SK-N-MC (cell line): ENCODE measurements around the gene SMTNL2.
"Not testable (repeated sequence)": the region's sequence is repeated elsewhere in the genome, so short reads cannot be mapped to it uniquely, and the experiment has no call there.

Experiments
- DNase-seq: peaks from one replicate; pipeline ENCODE4 v3.0.0-alpha.2; 2011; ENCODE audit warnings: low read depth, low spot score
- H3K27ac ChIP-seq: fragments of 200-600 bp; sonication (generic); 2 replicates; pipeline ENCODE4 v1.5.1; 2016; ENCODE audit warnings: mixed run types
- H3K36me3 ChIP-seq: fragments of 200-600 bp; sonication (generic); 2 replicates; pipeline ENCODE4 v1.6.1; 2017; ENCODE audit warnings: antibody characterized with exemption, low read length, mixed read lengths; ENCODE audit not compliant: insufficient read depth
- H3K4me3 ChIP-seq: fragments of 200-600 bp; sonication (generic); 2 replicates; pipeline ENCODE4 v1.5.1; 2016
- H3K9ac ChIP-seq: fragments of 200-600 bp; sonication (generic); 2 replicates; pipeline ENCODE4 v1.8.0; 2017; ENCODE audit warnings: mixed run types, mixed read lengths; ENCODE audit not compliant: insufficient read length
- H3K9me3 ChIP-seq: fragments of 200-600 bp; sonication (generic); 2 replicates; pipeline ENCODE4 v1.6.1; 2017; ENCODE audit warnings: low read depth, mild to moderate bottlenecking, antibody characterized with exemption, low read length, moderate library complexity, mixed read lengths
- EZH2 ChIP-seq: fragments of 200-600 bp; sonication (generic); IDR thresholded peaks from one replicate; pipeline ENCODE4 v1.6.1; 2017; ENCODE audit warnings: antibody characterized with exemption
- FOXP2 ChIP-seq: optimal IDR thresholded peaks from 2 replicates; pipeline ENCODE3; 2011; ENCODE audit warnings: mild to moderate bottlenecking, moderate library complexity; ENCODE audit not compliant: insufficient read depth; ENCODE audit errors: extremely low read length, control extremely low read depth
- POLR2AphosphoS5 ChIP-seq: IDR thresholded peaks from 2 replicates; pipeline ENCODE4 v1.6.1; 2012; ENCODE audit warnings: mild to moderate bottlenecking, low read depth, low read length, borderline replicate concordance

The SMTNL2 gene

DNA sequence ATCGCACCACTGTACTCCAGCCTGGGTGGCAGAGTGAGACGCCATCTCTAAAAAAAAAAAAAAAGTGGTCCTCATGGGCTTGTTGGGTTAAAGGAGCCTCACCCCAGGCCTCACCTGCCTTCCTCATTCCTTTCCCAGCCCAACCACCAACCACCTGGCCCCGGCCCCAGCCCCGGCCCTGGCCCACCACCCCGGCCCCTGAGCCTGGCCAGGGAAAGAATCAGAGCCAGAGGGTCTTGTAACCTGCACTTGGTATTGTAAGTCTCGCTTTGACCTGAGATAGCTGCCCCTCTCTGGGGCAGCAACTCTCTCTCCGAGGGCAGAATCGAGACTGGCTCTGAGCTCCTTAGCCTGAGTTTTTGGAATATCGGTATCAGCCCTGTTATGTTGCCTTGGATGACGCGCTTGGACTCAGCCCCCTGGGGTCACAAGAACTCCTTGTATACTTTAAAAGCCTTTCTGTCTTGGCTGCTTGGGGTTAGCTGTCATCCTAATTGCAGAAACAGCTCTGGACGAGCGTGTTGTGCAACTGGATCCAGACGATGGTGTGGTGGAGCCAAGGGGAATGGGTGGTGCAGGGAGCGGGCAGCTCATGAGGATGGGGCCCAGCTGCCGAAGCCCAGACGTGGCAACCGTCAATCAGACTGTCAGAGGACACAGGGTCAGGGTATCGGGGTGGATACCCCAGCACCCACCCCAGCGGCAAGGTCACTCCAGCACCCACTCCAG is 14.6 kb downstream of the SMTNL2 start:
- TF ChIP-seq FOXP2 (no peak), POLR2AphosphoS5 (no peak), EZH2 (no peak)
- no peak for DNase-seq
- H3K36me3 ChIP-seq, result no peaks in the 10 kb centered on the region
- H3K9ac ChIP-seq, result no peak overlapping the region
- H3K27ac ChIP-seq, result no peak overlapping the region
- no peaks in the 10 kb centered on the region for H3K9me3 ChIP-seq
- H3K4me3 ChIP-seq, result no peak overlapping the region; the same call in 1 of the 2 replicates

GRCh38 chr17:4599505-4600281 is 15.4 kb downstream of the SMTNL2 start:
- no peak overlapping the region; the same call in 1 of the 2 replicates for H3K4me3 ChIP-seq
- no peaks in the 10 kb centered on the region for H3K9me3 ChIP-seq
- no peaks in the 10 kb centered on the region for H3K36me3 ChIP-seq
- no peak overlapping the region for H3K27ac ChIP-seq
- no peak overlapping the region for H3K9ac ChIP-seq
- no peak for TF ChIP-seq POLR2AphosphoS5
- no peak for TF ChIP-seq FOXP2
- TF ChIP-seq EZH2, result no peak
- no peak for DNase-seq

GRCh38 chr17:4600563-4600962 is 16.2 kb downstream of the SMTNL2 start:
- Histone ChIP-seq H3K36me3 (no peaks in the 10 kb centered on the region), H3K9me3 (no peaks in the 10 kb centered on the region), H3K27ac (no peak overlapping the region), H3K9ac (no peak overlapping the region), H3K4me3 (no peak overlapping the region)
- no peak for DNase-seq
- TF ChIP-seq FOXP2, result no peak

DNA sequence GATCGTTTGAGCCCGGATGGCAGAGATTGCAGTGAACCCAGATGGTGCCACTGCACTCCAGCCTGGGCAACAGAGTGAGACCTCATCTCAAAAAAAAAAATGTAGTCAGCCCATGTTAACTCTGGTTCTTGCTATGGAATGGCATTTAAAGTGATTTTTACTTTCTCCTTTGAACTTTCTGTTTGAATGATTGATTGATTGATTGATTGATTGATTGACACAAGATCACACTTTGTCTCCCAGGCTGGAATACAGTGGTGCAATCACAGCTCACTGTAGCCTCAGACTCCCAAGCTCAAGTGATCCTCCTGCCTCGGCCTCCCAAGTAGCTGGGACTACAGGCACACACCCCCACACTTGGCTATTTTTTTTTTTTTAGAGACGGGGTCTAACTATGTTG is 17.0 kb downstream of the SMTNL2 start:
- no peak overlapping the region for H3K9ac ChIP-seq
- H3K36me3 ChIP-seq, result no peaks in the 10 kb centered on the region
- H3K27ac ChIP-seq, result no peak overlapping the region
- H3K9me3 ChIP-seq, result no peaks in the 10 kb centered on the region
- TF ChIP-seq EZH2 (no peak), POLR2AphosphoS5 (no peak), FOXP2 (no peak)
- no peak for DNase-seq
- H3K4me3 ChIP-seq, result no peak overlapping the region

GRCh38 chr17:4602041-4602440 is 17.7 kb downstream of the SMTNL2 start:
- Histone ChIP-seq H3K27ac (0 out of 2 replicates have a peak overlapping the region, but pooled peaks have one; percentile 36), H3K9me3 (no peaks in the 10 kb centered on the region), H3K4me3 (no peak overlapping the region), H3K36me3 (no peaks in the 10 kb centered on the region), H3K9ac (no peak overlapping the region)
- no peak for TF ChIP-seq EZH2
- no peak for TF ChIP-seq FOXP2
- TF ChIP-seq POLR2AphosphoS5, result no peak
- no peak for DNase-seq

GRCh38 chr17:4604111-4604644 is 19.8 kb downstream of the SMTNL2 start:
- DNase-seq, result no peak
- Histone ChIP-seq H3K27ac (peak overlapping the region; percentile 57), H3K4me3 (peak overlapping the region; percentile 28; the same call in 1 of the 2 replicates), H3K36me3 (no peaks in the 10 kb centered on the region), H3K9ac (no peak overlapping the region), H3K9me3 (no peaks in the 10 kb centered on the region)
- TF ChIP-seq EZH2, result no peak
- TF ChIP-seq POLR2AphosphoS5, result no peak
- no peak for TF ChIP-seq FOXP2

DNA sequence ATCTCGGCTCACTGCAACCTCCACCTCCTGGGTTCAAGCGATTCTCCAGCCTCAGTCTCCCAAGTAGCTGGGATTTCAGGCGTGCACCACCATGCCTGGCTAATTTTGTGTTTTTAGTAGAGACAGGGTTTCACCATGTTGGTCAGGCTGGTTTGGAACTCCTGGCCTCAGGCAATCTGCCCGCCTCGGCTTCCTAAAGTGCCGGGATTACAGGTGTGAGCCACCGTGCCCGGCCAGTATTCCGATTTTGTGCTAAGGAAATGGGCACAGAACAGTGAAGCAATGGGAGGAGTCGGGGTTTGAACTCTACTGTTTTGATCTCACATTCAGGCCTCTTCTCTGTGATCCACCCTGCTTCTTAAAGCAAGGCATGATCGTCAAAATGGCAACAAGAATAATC is 20.4 kb downstream of the SMTNL2 start:
- DNase-seq, H3K9me3 ChIP-seq, H3K9ac ChIP-seq, H3K4me3 ChIP-seq, H3K36me3 ChIP-seq: not testable (repeated sequence)
- H3K27ac ChIP-seq, result peak overlapping the region; percentile 57

GRCh38 chr17:4605826-4606225 is 21.5 kb downstream of the SMTNL2 start:
- DNase-seq, result no peak
- TF ChIP-seq EZH2 (no peak), POLR2AphosphoS5 (no peak), FOXP2 (no peak)

More at GRCh38 chr17:4605826-4606225, 21.5 kb downstream of the SMTNL2 start:
- peak overlapping the region; percentile 57 for H3K27ac ChIP-seq
- no peaks in the 10 kb centered on the region for H3K36me3 ChIP-seq
- H3K4me3 ChIP-seq, result no peak overlapping the region
- no peak overlapping the region for H3K9ac ChIP-seq
- no peaks in the 10 kb centered on the region for H3K9me3 ChIP-seq
